ENCODE measurements around the gene CLBA1. TPM values are rescaled to one million over a fixed set of nuclear protein-coding genes. Genes with fewer than 3 reads are reported as not detected.

The CLBA1 gene
- total and polyA plus RNA-seq, 2 experiments from 2014 or later, result 7.7 to 10.4 TPM

GRCh38 chr14:104957146-104958113, 28.2 kb upstream of the CLBA1 start:
- Histone ChIP-seq H3K79me2 (ENCODE audit: insufficient read depth) (peaks cover 31% of the 10 kb centered on the region), H3K4me1 (ENCODE audit: insufficient read depth) (no peaks in the 10 kb centered on the region), H3K9ac (no peak overlapping the region), H3K36me3 (ENCODE audit: low read depth) (no peaks in the 10 kb centered on the region; the same call in 1 of the 2 replicates), H3K9me2 (ENCODE audit: insufficient read depth) (no peaks in the 10 kb centered on the region), H4K20me1 (ENCODE audit: insufficient read depth) (no peaks in the 10 kb centered on the region; the same call in 1 of the 2 replicates), H3K27me3 (replicated peaks; ENCODE audit: insufficient read depth) (no peaks in the 10 kb centered on the region), H2AFZ (no peak overlapping the region), H3K4me2 (ENCODE audit: unreplicated experiment) (no peak overlapping the region), H3F3A (ENCODE audit: insufficient read depth) (no peaks in the 10 kb centered on the region), H3K9me3 (ENCODE audit: low read depth) (no peaks in the 10 kb centered on the region), H3K4me3 (no peak overlapping the region), H3K27ac (no peak overlapping the region)
- 77 to 81% methylated on average over 24 to 25 of the region's 25 CpGs for WGBS, 2 experiments (ENCODE audit: low coverage in 1 of 2, low lambda C conversion rate in 2 of 2, missing lambda C conversion rate in 2 of 2)
- TF ChIP-seq EZH2 (IDR thresholded peaks at IDR 0.05; ENCODE audit: insufficient read depth, poor library complexity, severe bottlenecking), result no peak
- no peak for TF ChIP-seq EZH2phosphoT487 (IDR thresholded peaks at IDR 0.05; ENCODE audit: insufficient read depth, low read depth)
- no peak for DNase-seq
- in situ Hi-C loops (cut with MboI), result no loop called here

- Histone ChIP-seq H3K27ac (no peak overlapping the region), H3K4me2 (ENCODE audit: unreplicated experiment) (no peak overlapping the region), H3K9ac (no peak overlapping the region), H3K9me3 (ENCODE audit: low read depth) (no peaks in the 10 kb centered on the region), H2AFZ (no peak overlapping the region), H3K4me3 (no peak overlapping the region), H3K79me2 (ENCODE audit: insufficient read depth) (peaks cover 46% of the 10 kb centered on the region), H3K36me3 (ENCODE audit: low read depth) (no peaks in the 10 kb centered on the region), H3K9me2 (ENCODE audit: insufficient read depth) (no peaks in the 10 kb centered on the region), H4K20me1 (ENCODE audit: insufficient read depth) (no peaks in the 10 kb centered on the region; the same call in 1 of the 2 replicates), H3K27me3 (replicated peaks; ENCODE audit: insufficient read depth) (no peaks in the 10 kb centered on the region), H3F3A (ENCODE audit: insufficient read depth) (no peaks in the 10 kb centered on the region; the same call in 1 of the 2 replicates), H3K4me1 (ENCODE audit: insufficient read depth) (peaks cover 25% of the 10 kb centered on the region)
- 97% methylated on average over 7 of the region's 7 CpGs for WGBS, 2 experiments (ENCODE audit: low coverage in 1 of 2, low lambda C conversion rate in 2 of 2, missing lambda C conversion rate in 2 of 2)
- in situ Hi-C loops (cut with MboI), result no loop called here
- DNase-seq, result no peak
- no peak for TF ChIP-seq EZH2 (IDR thresholded peaks at IDR 0.05; ENCODE audit: insufficient read depth, poor library complexity, severe bottlenecking)
- TF ChIP-seq EZH2phosphoT487 (IDR thresholded peaks at IDR 0.05; ENCODE audit: insufficient read depth, low read depth), result no peak
These were observed 21.0 kb upstream of the CLBA1 start for GRCh38 chr14:104964546-104964945.

DNA sequence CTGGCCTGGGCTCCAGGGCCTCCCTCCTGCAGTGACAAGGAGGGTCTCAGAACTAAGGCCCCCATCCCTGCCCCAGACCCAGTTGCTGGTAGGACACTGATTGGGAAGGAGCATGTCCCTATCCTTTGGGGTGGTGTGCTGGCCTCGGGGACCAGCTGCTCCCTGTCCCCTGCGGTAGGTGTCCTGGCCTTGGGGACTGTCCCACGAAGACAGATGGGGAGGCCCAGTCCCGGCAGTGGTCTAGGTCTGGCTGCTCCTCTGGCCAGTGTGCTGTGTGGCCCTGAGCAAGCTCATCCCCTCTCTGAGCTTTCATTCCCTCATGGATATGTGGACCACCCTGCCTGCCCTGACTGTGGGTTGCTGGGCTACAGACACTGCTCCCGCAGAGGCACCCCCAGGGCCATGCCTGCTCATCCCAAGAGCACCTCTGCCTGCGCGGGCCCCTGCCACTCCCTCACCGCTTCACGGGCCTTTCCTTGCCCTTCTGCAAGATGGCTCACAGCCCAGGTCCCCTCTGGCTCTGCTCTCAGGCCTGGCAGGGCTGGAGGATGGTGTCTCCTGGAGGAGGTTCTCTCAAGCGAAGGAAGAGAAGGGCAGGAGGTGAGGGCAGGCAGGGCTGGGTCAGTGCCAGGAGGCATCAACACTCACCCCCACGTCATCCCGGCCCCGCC, 19.9 kb upstream of the CLBA1 start:
- H3K9ac ChIP-seq, result no peak overlapping the region
- H3K9me2 ChIP-seq (ENCODE audit: insufficient read depth), result no peaks in the 10 kb centered on the region
- H4K20me1 ChIP-seq (ENCODE audit: insufficient read depth), result no peaks in the 10 kb centered on the region; the same call in 1 of the 2 replicates
- no peaks in the 10 kb centered on the region for H3K36me3 ChIP-seq (ENCODE audit: low read depth)
- in situ Hi-C loops (cut with MboI), result no loop called here
- WGBS, 2 experiments (ENCODE audit: low coverage in 1 of 2, low lambda C conversion rate in 2 of 2, missing lambda C conversion rate in 2 of 2), result 87% methylated on average over 13 of the region's 13 CpGs
- H3K9me3 ChIP-seq (ENCODE audit: low read depth), result no peaks in the 10 kb centered on the region
- H3F3A ChIP-seq (ENCODE audit: insufficient read depth), result no peaks in the 10 kb centered on the region; the same call in 1 of the 2 replicates
- no peak overlapping the region for H3K4me3 ChIP-seq
- H3K79me2 ChIP-seq (ENCODE audit: insufficient read depth), result peaks cover 41% of the 10 kb centered on the region
- no peak overlapping the region for H3K27ac ChIP-seq
- H3K4me1 ChIP-seq (ENCODE audit: insufficient read depth), result peaks cover 28% of the 10 kb centered on the region
- no peak for DNase-seq
- no peak for TF ChIP-seq EZH2 (IDR thresholded peaks at IDR 0.05; ENCODE audit: insufficient read depth, poor library complexity, severe bottlenecking)
- TF ChIP-seq EZH2phosphoT487 (IDR thresholded peaks at IDR 0.05; ENCODE audit: insufficient read depth, low read depth), result no peak
- no peak overlapping the region for H3K4me2 ChIP-seq (ENCODE audit: unreplicated experiment)
- no peaks in the 10 kb centered on the region for H3K27me3 ChIP-seq (replicated peaks; ENCODE audit: insufficient read depth)
- no peak overlapping the region for H2AFZ ChIP-seq

DNA sequence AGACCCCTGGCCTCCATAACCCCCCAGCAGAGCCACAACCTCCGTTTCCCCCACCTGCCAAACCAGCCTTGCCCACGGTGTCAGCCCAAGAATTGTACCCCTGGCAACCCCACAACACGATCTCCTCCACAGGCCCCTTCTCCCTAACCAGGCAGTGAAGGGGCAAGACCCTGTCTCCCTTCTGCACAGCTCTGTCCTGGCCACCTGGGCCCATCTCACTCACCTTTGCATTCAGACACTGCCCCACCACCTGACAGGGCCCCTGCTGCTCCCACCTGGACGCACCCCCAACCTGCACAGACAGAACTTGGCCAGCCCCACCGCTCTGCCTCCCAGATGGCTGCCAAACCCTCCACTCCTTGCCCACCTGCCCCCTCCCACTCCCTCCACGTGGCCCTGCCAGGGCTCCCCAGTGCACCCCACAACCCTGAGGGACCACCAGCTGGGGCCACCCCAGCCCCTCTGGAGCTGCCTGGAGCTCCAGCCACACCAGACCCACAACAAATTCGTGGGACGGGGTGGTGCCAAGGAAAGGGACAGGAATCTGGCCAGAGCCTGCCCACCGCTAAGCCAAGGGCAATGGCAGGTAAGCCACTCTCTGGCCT, 19.2 kb upstream of the CLBA1 start:
- no peak for DNase-seq
- Histone ChIP-seq H3K4me1 (ENCODE audit: insufficient read depth) (peaks cover 35% of the 10 kb centered on the region), H3K27me3 (replicated peaks; ENCODE audit: insufficient read depth) (no peaks in the 10 kb centered on the region), H3K9me2 (ENCODE audit: insufficient read depth) (no peaks in the 10 kb centered on the region), H3K27ac (no peak overlapping the region), H3K9me3 (ENCODE audit: low read depth) (no peaks in the 10 kb centered on the region), H3K4me3 (no peak overlapping the region), H2AFZ (no peak overlapping the region), H3F3A (ENCODE audit: insufficient read depth) (peaks cover 4% of the 10 kb centered on the region), H3K36me3 (ENCODE audit: low read depth) (no peaks in the 10 kb centered on the region), H3K9ac (no peak overlapping the region), H4K20me1 (ENCODE audit: insufficient read depth) (no peaks in the 10 kb centered on the region), H3K4me2 (ENCODE audit: unreplicated experiment) (no peak overlapping the region), H3K79me2 (ENCODE audit: insufficient read depth) (peaks cover 41% of the 10 kb centered on the region)
- in situ Hi-C loops (cut with MboI), result no loop called here
- 80 to 86% methylated on average over 7 to 9 of the region's 9 CpGs for WGBS, 2 experiments (ENCODE audit: low coverage in 1 of 2, low lambda C conversion rate in 2 of 2, missing lambda C conversion rate in 2 of 2)
- TF ChIP-seq EZH2 (IDR thresholded peaks at IDR 0.05; ENCODE audit: insufficient read depth, poor library complexity, severe bottlenecking), result no peak
- TF ChIP-seq EZH2phosphoT487 (IDR thresholded peaks at IDR 0.05; ENCODE audit: insufficient read depth, low read depth), result no peak

All from GM23248 (cell line).